Heart left ventricle (tissue), 16 donors: ENCODE measurements around the gene C2CD2. TPM values are rescaled to one million over a fixed set of nuclear protein-coding genes. Genes with fewer than 3 reads are reported as not detected.
"Not testable (repeated sequence)": the region's sequence is repeated elsewhere in the genome, so short reads cannot be mapped to it uniquely, and the experiment has no call there.

Experiments used
- ATAC-seq, 4 donors: fragments of 200-7000 bp; cut with Tn5 transposase; one replicate each; pipeline ENCODE4 v1.9.1; 2020 to 2022; ENCODE audit warnings: moderate library complexity in 4 of 4, mild to moderate bottlenecking in 3 of 4, moderate number of reproducible peaks in 1 of 4
- DNase-seq, 5 donors: peaks; one replicate each; pipeline ENCODE4 v3.0.0-alpha.2; 2020
- H3K27ac ChIP-seq, 12 donors: fragments of 200-600 bp; sonication (generic) in 4 of 12; one replicate each; pipeline versions ENCODE4 v1.5.0 to v1.8.0; 2016 to 2022; ENCODE audit warnings: mild to moderate bottlenecking in 2 of 12
- H3K27me3 ChIP-seq, 9 donors: fragments of 200-600 bp; sonication (generic) in 2 of 9; one replicate each; pipeline versions ENCODE4 v1.5.1 to v1.8.0; 2016 to 2022; ENCODE audit warnings: mild to moderate bottlenecking in 3 of 9
- H3K36me3 ChIP-seq, 9 donors: fragments of 200-600 bp; sonication (generic) in 2 of 9; one replicate each; pipeline versions ENCODE4 v1.5.0 to v1.8.0; 2018 to 2022; ENCODE audit warnings: mild to moderate bottlenecking in 2 of 9
- H3K4me1 ChIP-seq, 12 donors: fragments of 200-600 bp; sonication (generic) in 4 of 12; one replicate each; pipeline versions ENCODE4 v1.5.0 to v1.8.0; 2016 to 2022; ENCODE audit warnings: mild to moderate bottlenecking in 3 of 12
- H3K4me3 ChIP-seq, 12 donors: fragments of 200-600 bp; sonication (generic) in 4 of 12; one replicate each; pipeline versions ENCODE4 v1.5.0 to v1.8.0; 2017 to 2022; ENCODE audit warnings: mild to moderate bottlenecking in 9 of 12, moderate library complexity in 4 of 12
- H3K9me3 ChIP-seq, 12 donors: fragments of 200-600 bp; sonication (generic) in 4 of 12; one replicate each; pipeline versions ENCODE4 v1.5.0 to v1.8.0; 2016 to 2022; ENCODE audit warnings: mild to moderate bottlenecking in 1 of 12
- POLR2A ChIP-seq, 2 donors: fragments of 450-650 bp; IDR thresholded peaks; one replicate each; pipeline ENCODE4 v1.6.1; 2017; ENCODE audit warnings: antibody characterized with exemption in 2 of 2, mild to moderate bottlenecking in 2 of 2, moderate library complexity in 2 of 2
- WGBS, 4 donors: extraction: QIAGEN DNeasy Blood & Tissue Kit in 2 of 4; methylation state at CpG; one replicate each; pipeline versions ENCODE4 v1.1.5 to v1.1.7; 2013 to 2018; 5-methylcytosine and 5-hydroxymethylcytosine counted together
- intact Hi-C, 10 donors: fragments of 100-400 bp; cut with DNase I; formaldehyde crosslinking; loops; one replicate each; pipeline versions ENCODE4 v1.11.1 to v1.14.2; 2022
- polyA plus RNA-seq, 2 donors: library from polyadenylated mRNA; stranded (reverse); fragments of 200-250 nt; gene quantifications; one replicate each; pipeline ENCODE4 v1.2.3, GENCODE V29; 2013
- total RNA-seq, 9 donors: library from RNA; depleted of rRNA in 2 of 9; stranded (reverse); fragments of >200 nt in 2 of 9; fragmentation: NEBNext Ultra II Directional in 3 of 9; extraction: Animal tissue kit (Norgen Biotek cat#: 25700) in 3 of 9; gene quantifications; one replicate each; pipeline versions ENCODE4 v1.1.0 to v1.2.4, GENCODE V29; 2016 to 2023
- TF ChIP-seq, protein P1 (sequence below), 12 donors: fragments of 200-600 bp; sonication (generic) in 4 of 12; IDR thresholded peaks; one replicate each; pipeline versions ENCODE4 v1.5.0 to v1.8.0; 2018 to 2022; ENCODE audit warnings: antibody characterized with exemption in 12 of 12, mild to moderate bottlenecking in 5 of 12
- donor health status: ischemic (EF 13 %, LVEDD 7.1; RV severe dilation, severe dysfunction).
- donor health status: healthy with polysubstance abuse.
- donor health status: DM: no; HTN: yes; CAD: no.
- donor health status: DM: no; HTN: no; CAD: no.
- donor health status: ischemic (EF 25% LVEDD 6.9; RV normal size, moderate dysfunction).
- donor health status: ischemic (EF 25% LVEDD 5.7; RV mildly dilated, moderate dysfunction).
- donor health status: healthy.
- donor health status: DM: yes; HTN: yes; CAD: no.
- donor health status: ischemic (EF 35%, LVEDD 5.7; RV mildly dilated, moderate dysfunction).
- donor health status: nonischemic (EF 11% LVEDD 7.7; RV severe dilation, severe dysfunction).
- donor health status: DM: yes; HTN: yes; CAD: no.
- donor health status: PGD.
- donor health status: ischemic (EF 29% LVEDD 5.4; RV normal size, mild dysfunction).
- donor health status: nonischemic (EF 23%, LVEDD 6.1; RV moderate dilation, normal function).

The C2CD2 gene
- total and polyA plus RNA-seq, 11 donors = 3.8 to 13.9 (median 6.0) TPM

GRCh38 chr21:41951876-41952567 is 1.8 kb downstream of the C2CD2 start:
- DNase-seq (no peak), ATAC-seq (no peak)
- Histone ChIP-seq H3K9me3 (no peaks in the 10 kb centered on the region), H3K27me3 (no peaks in the 10 kb centered on the region), H3K4me1 (peaks cover 5 to 50% (median 34%) of the 10 kb centered on the region in 12 donors), H3K36me3 (no peaks in the 10 kb centered on the region), H3K27ac (peak overlapping the region in 1 of 12 donors; percentile 70), H3K4me3 (peak overlapping the region in 10 of 12 donors; percentile 72 to 97 (median 82))
- intact Hi-C loops = loop anchor here in 5 of 10 donors (2.0 to 10.0 kb wide), 4 partner anchors 25 to 163 kb away; no protein-coding TSS in a partner anchor
- no peak for TF ChIP-seq POLR2A (IDR thresholded peaks at IDR 0.05)
- TF ChIP-seq, protein P1, sequence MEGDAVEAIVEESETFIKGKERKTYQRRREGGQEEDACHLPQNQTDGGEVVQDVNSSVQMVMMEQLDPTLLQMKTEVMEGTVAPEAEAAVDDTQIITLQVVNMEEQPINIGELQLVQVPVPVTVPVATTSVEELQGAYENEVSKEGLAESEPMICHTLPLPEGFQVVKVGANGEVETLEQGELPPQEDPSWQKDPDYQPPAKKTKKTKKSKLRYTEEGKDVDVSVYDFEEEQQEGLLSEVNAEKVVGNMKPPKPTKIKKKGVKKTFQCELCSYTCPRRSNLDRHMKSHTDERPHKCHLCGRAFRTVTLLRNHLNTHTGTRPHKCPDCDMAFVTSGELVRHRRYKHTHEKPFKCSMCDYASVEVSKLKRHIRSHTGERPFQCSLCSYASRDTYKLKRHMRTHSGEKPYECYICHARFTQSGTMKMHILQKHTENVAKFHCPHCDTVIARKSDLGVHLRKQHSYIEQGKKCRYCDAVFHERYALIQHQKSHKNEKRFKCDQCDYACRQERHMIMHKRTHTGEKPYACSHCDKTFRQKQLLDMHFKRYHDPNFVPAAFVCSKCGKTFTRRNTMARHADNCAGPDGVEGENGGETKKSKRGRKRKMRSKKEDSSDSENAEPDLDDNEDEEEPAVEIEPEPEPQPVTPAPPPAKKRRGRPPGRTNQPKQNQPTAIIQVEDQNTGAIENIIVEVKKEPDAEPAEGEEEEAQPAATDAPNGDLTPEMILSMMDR (IDR thresholded peaks at IDR 0.05) = no peak
- 81 to 86% (median 83%) methylated on average over 5 of the region's 5 CpGs for WGBS, 4 donors

GRCh38 chr21:41950941-41951351 is 2.9 kb downstream of the C2CD2 start:
- no peak overlapping the region for H3K4me3 ChIP-seq
- intact Hi-C loops = loop anchor here in 5 of 10 donors (5.0 to 10.0 kb wide), 3 partner anchors 56 to 164 kb away; no protein-coding TSS in a partner anchor
- 89 to 93% (median 91%) methylated on average over 12 to 14 of the region's 14 CpGs for WGBS, 4 donors
- no peaks in the 10 kb centered on the region for H3K27me3 ChIP-seq
- ATAC-seq (no peak), DNase-seq (no peak)
- no peak overlapping the region for H3K27ac ChIP-seq
- no peaks in the 10 kb centered on the region for H3K9me3 ChIP-seq
- TF ChIP-seq POLR2A (IDR thresholded peaks at IDR 0.05) = no peak
- TF ChIP-seq, protein P1 (IDR thresholded peaks at IDR 0.05) = no peak
- peaks cover 5 to 43% (median 30%) of the 10 kb centered on the region in 12 donors for H3K4me1 ChIP-seq
- no peaks in the 10 kb centered on the region for H3K36me3 ChIP-seq

GRCh38 chr21:41949631-41950030 is 4.2 kb downstream of the C2CD2 start:
- not testable (repeated sequence) for H3K27me3 ChIP-seq, ATAC-seq, H3K9me3 ChIP-seq, H3K36me3 ChIP-seq, H3K27ac ChIP-seq, H3K4me3 ChIP-seq
- peaks cover 5 to 43% (median 30%) of the 10 kb centered on the region in 12 donors for H3K4me1 ChIP-seq
- WGBS, 4 donors = 97 to 99% (median 98%) methylated on average over 3 of the region's 3 CpGs
- DNase-seq = peak in 1 of 5 donors; percentile 14
- intact Hi-C loops = loop anchor here in 5 of 10 donors (5.0 to 10.0 kb wide), 3 partner anchors 58 to 165 kb away; no protein-coding TSS in a partner anchor

- 89 to 94% (median 93%) methylated on average over 10 to 11 of the region's 11 CpGs for WGBS, 4 donors
- Histone ChIP-seq H3K36me3 (no peaks in the 10 kb centered on the region), H3K27me3 (no peaks in the 10 kb centered on the region), H3K9me3 (peaks cover 0 to 4% (median 0%) of the 10 kb centered on the region in 12 donors), H3K4me1 (peaks cover 5 to 41% (median 28%) of the 10 kb centered on the region in 12 donors), H3K27ac (peak overlapping the region in 1 of 12 donors; percentile 9), H3K4me3 (no peak overlapping the region)
- intact Hi-C loops = no loop called here
- no peak for TF ChIP-seq POLR2A (IDR thresholded peaks at IDR 0.05)
- TF ChIP-seq, protein P1 (IDR thresholded peaks at IDR 0.05) = no peak
- DNase-seq = peak in 1 of 5 donors; percentile 19
- ATAC-seq = no peak
Measured at GRCh38 chr21:41948901-41949300, 4.9 kb downstream of the C2CD2 start.
